AG04449 (cell line): ENCODE measurements around the gene HDAC4.

ENCODE experiments used
- CTCF ChIA-PET: fragments of 350-600 bp; formaldehyde crosslinking; extraction: SDS; loops from one replicate; lab custom pipeline; 2021; ENCODE audit warnings: antibody characterized with exemption; lab: Yijun Ruan, JAX
- POLR2A ChIA-PET: fragments of 400-600, 350-600 bp; formaldehyde crosslinking; extraction: SDS; loops from one replicate; lab custom pipeline; 2020; ENCODE audit warnings: antibody characterized with exemption, inconsistent platforms; lab: Yijun Ruan, JAX
- DNase-seq: peaks from one replicate; pipeline ENCODE4 v3.0.0-alpha.2; 2010; ENCODE audit warnings: low read depth, low spot score
- H3K4me3 ChIP-seq: 2 replicates; pipeline ENCODE4 v1.5.1; 2011; ENCODE audit warnings: low read depth, mild to moderate bottlenecking, control low read depth, low read length
- CTCF ChIP-seq: IDR thresholded peaks from one replicate; pipeline ENCODE4 v1.5.1; 2011; ENCODE audit warnings: mild to moderate bottlenecking, moderate library complexity, low read length, control low read depth, inconsistent platforms; ENCODE audit not compliant: insufficient read depth; ENCODE audit errors: missing control alignments

The HDAC4 gene

GRCh38 chr2:239106314-239106908 lies 294.4 kb downstream of the HDAC4 start:
- no peak overlapping the region for H3K4me3 ChIP-seq
- CTCF ChIA-PET = interaction anchor here (0.8 to 3.3 kb wide), 20 partner anchors 8 to 886 kb away, joined by 3 to 22 read pairs (median 5); no protein-coding TSS in a partner anchor
- TF ChIP-seq CTCF = peak; percentile 89
- peak; percentile 7 for DNase-seq
- POLR2A ChIA-PET = no interaction called here

GRCh38 chr2:239105234-239105633 lies 295.6 kb downstream of the HDAC4 start:
- TF ChIP-seq CTCF = no peak
- POLR2A ChIA-PET = no interaction called here
- no peak for DNase-seq
- no peak overlapping the region for H3K4me3 ChIP-seq
- CTCF ChIA-PET = interaction anchor here (1.1 to 3.3 kb wide), 6 partner anchors 12 to 749 kb away, joined by 5 to 22 read pairs (median 12); no protein-coding TSS in a partner anchor

- ChIA-PET POLR2A (no interaction called here), CTCF (interaction anchor here (1.7 to 2.7 kb wide), 2 partner anchors 71 to 735 kb away, joined by 5 to 15 read pairs; no protein-coding TSS in a partner anchor)
- no peak overlapping the region for H3K4me3 ChIP-seq
- TF ChIP-seq CTCF = no peak
- no peak for DNase-seq
Observed at GRCh38 chr2:239104800-239105199, 296.0 kb downstream of the HDAC4 start.

- POLR2A ChIA-PET = no interaction called here
Observed at GRCh38 chr2:239103125-239104098, 297.4 kb downstream of the HDAC4 start.

GRCh38 chr2:239102266-239102665 lies 298.6 kb downstream of the HDAC4 start:
- ChIA-PET POLR2A (no interaction called here), CTCF (interaction anchor here (0.8 to 1.8 kb wide), 4 partner anchors 62 to 890 kb away, joined by 3 to 4 read pairs (median 3); no protein-coding TSS in a partner anchor)
- TF ChIP-seq CTCF = no peak
- no peak overlapping the region for H3K4me3 ChIP-seq
- DNase-seq = no peak

More at GRCh38 chr2:239103125-239104098, 297.4 kb downstream of the HDAC4 start:
- CTCF ChIA-PET = interaction anchor here (0.7 to 1.8 kb wide), 5 partner anchors 64 to 889 kb away, joined by 3 to 4 read pairs (median 3); no protein-coding TSS in a partner anchor
- no peak for TF ChIP-seq CTCF
- no peak for DNase-seq
- H3K4me3 ChIP-seq = no peak overlapping the region
